WTC11 (cell line): Measurements from ENCODE around the gene FDCSP. TPM values are rescaled to one million over a fixed set of nuclear protein-coding genes. Genes with fewer than 3 reads are reported as not detected.
"Not testable (repeated sequence)": the region's sequence is repeated elsewhere in the genome, so short reads cannot be mapped to it uniquely, and the experiment has no call there.

Experiments
- ATAC-seq: fragments of 200-7000 bp; cut with Tn5 transposase; 2 replicates; pipeline ENCODE4 v1.10.0; 2021; ENCODE audit warnings: mild to moderate bottlenecking, moderate library complexity
- CTCF ChIA-PET: fragments of 300-600 bp; sonication (Branson Sonifier 250); formaldehyde crosslinking; loops from one replicate; lab custom pipeline; 2021; ENCODE audit warnings: antibody characterized with exemption; lab: Charles Lee
- POLR2A ChIA-PET: fragments of 350-600 bp; sonication (Branson Sonifier 250); formaldehyde crosslinking; loops from one replicate; lab custom pipeline; 2021; ENCODE audit warnings: antibody characterized with exemption; lab: Charles Lee
- DNase-seq: peaks from one replicate; pipeline ENCODE4 v3.0.0; 2021; ENCODE audit warnings: low spot score
- H3K27ac Mint-ChIP-seq: 2 replicates; pipeline ENCODE4 v1.8.0; 2021; ENCODE audit warnings: mixed read lengths
- H3K27me3 Mint-ChIP-seq: 2 replicates; pipeline ENCODE4 v1.8.0; 2021; ENCODE audit warnings: low read depth, mild to moderate bottlenecking, moderate library complexity, mixed read lengths
- H3K36me3 Mint-ChIP-seq: 2 replicates; pipeline ENCODE4 v1.8.0; 2021; ENCODE audit warnings: mixed read lengths
- H3K4me1 Mint-ChIP-seq: 2 replicates; pipeline ENCODE4 v1.8.0; 2022; ENCODE audit warnings: mixed read lengths
- H3K4me3 Mint-ChIP-seq: 2 replicates; pipeline ENCODE4 v1.8.0; 2021; ENCODE audit warnings: mild to moderate bottlenecking, moderate library complexity, mixed read lengths
- H3K9me3 Mint-ChIP-seq: 2 replicates; pipeline ENCODE4 v1.8.0; 2021; ENCODE audit warnings: mixed read lengths
- CREB1 ChIP-seq: sonication (generic); formaldehyde crosslinking; IDR thresholded peaks from 2 replicates; pipeline ENCODE4 v1.8.0; 2023; ENCODE audit warnings: mild to moderate bottlenecking, missing genetic modification reagents
- CREM ChIP-seq: sonication (generic); formaldehyde crosslinking; IDR thresholded peaks from 2 replicates; pipeline ENCODE4 v1.8.1; 2022; ENCODE audit warnings: mild to moderate bottlenecking, missing genetic modification reagents, moderate library complexity
- E2F5 ChIP-seq: sonication (generic); formaldehyde crosslinking; IDR thresholded peaks from 2 replicates; pipeline ENCODE4 v1.8.1; 2022; ENCODE audit warnings: mild to moderate bottlenecking, moderate library complexity, missing genetic modification reagents
- FOXK1 ChIP-seq: sonication (generic); formaldehyde crosslinking; IDR thresholded peaks from 2 replicates; pipeline ENCODE4 v1.8.0; 2022; ENCODE audit warnings: mild to moderate bottlenecking, moderate library complexity, missing genetic modification reagents
- JAZF1 ChIP-seq: fragments of 250-450 bp; sonication (Bioruptor Pico); IDR thresholded peaks from 2 replicates; pipeline ENCODE4 v1.9.0; 2021; ENCODE audit warnings: moderate library complexity, mild to moderate bottlenecking, inconsistent platforms
- KAT7 ChIP-seq: sonication (generic); formaldehyde crosslinking; IDR thresholded peaks from 2 replicates; pipeline ENCODE4 v1.8.1; 2023; ENCODE audit warnings: missing genetic modification reagents, mild to moderate bottlenecking, borderline replicate concordance
- MYBL2 ChIP-seq: sonication (generic); formaldehyde crosslinking; IDR thresholded peaks from 2 replicates; pipeline ENCODE4 v1.8.1; 2023; ENCODE audit warnings: mild to moderate bottlenecking, moderate library complexity, missing genetic modification reagents
- NFYB ChIP-seq: sonication (generic); formaldehyde crosslinking; conservative IDR thresholded peaks from 2 replicates; pipeline ENCODE4 v1.8.0; 2022; ENCODE audit warnings: low read depth, missing genetic modification reagents
- RORB ChIP-seq: fragments of 250-450 bp; sonication (Bioruptor Pico); IDR thresholded peaks from 2 replicates; pipeline ENCODE4 v1.9.0; 2021; ENCODE audit warnings: mild to moderate bottlenecking
- SOX15 ChIP-seq: fragments of 250-450 bp; sonication (Bioruptor Pico); IDR thresholded peaks from 2 replicates; pipeline ENCODE4 v1.9.0; 2021; ENCODE audit warnings: mild to moderate bottlenecking
- TCF7 ChIP-seq: sonication (generic); formaldehyde crosslinking; IDR thresholded peaks from 2 replicates; pipeline ENCODE4 v1.8.0; 2022; ENCODE audit warnings: mild to moderate bottlenecking, low read depth, missing genetic modification reagents, moderate library complexity
- TEAD1 ChIP-seq: sonication (generic); formaldehyde crosslinking; IDR thresholded peaks from 2 replicates; pipeline ENCODE4 v1.8.0; 2022; ENCODE audit warnings: mild to moderate bottlenecking, missing genetic modification reagents
- ZBTB21 ChIP-seq: sonication (generic); formaldehyde crosslinking; IDR thresholded peaks from 2 replicates; pipeline ENCODE4 v1.8.1; 2023; ENCODE audit warnings: mild to moderate bottlenecking, missing genetic modification reagents, borderline replicate concordance
- ZNF232 ChIP-seq: sonication (generic); formaldehyde crosslinking; IDR thresholded peaks from 2 replicates; pipeline ENCODE4 v1.8.0; 2022; ENCODE audit warnings: mild to moderate bottlenecking, missing genetic modification reagents
- ZNF263 ChIP-seq: sonication (generic); formaldehyde crosslinking; IDR thresholded peaks from 2 replicates; pipeline ENCODE4 v1.8.1; 2022; ENCODE audit warnings: low read depth, mild to moderate bottlenecking, moderate library complexity, missing genetic modification reagents
- total RNA-seq: library from RNA; stranded (reverse); gene quantifications from 3 replicates; pipeline ENCODE4 v1.2.3, GENCODE V29; 2021
- TF ChIP-seq, protein P1 (sequence below): fragments of 250-450 bp; sonication (Bioruptor Pico); IDR thresholded peaks from 2 replicates; pipeline ENCODE4 v1.9.0; 2021; ENCODE audit warnings: moderate library complexity, mild to moderate bottlenecking, inconsistent platforms, borderline replicate concordance
- TF ChIP-seq, protein P2 (sequence below): sonication (generic); formaldehyde crosslinking; IDR thresholded peaks from 2 replicates; pipeline ENCODE4 v1.8.1; 2023; ENCODE audit warnings: mild to moderate bottlenecking, missing genetic modification reagents, borderline replicate concordance
- TF ChIP-seq, protein P3 (sequence below): fragments of 250-450 bp; sonication (Bioruptor Pico); IDR thresholded peaks from 2 replicates; pipeline ENCODE4 v1.9.0; 2021; ENCODE audit warnings: mild to moderate bottlenecking
- TF ChIP-seq, protein P4 (sequence below): sonication (generic); formaldehyde crosslinking; IDR thresholded peaks from 2 replicates; pipeline ENCODE4 v1.8.1; 2022; ENCODE audit warnings: low read depth, mild to moderate bottlenecking, moderate library complexity, missing genetic modification reagents, borderline replicate concordance
- TF ChIP-seq, protein P5 (sequence below): sonication (generic); formaldehyde crosslinking; IDR thresholded peaks from 2 replicates; pipeline ENCODE4 v1.8.1; 2022; ENCODE audit warnings: mild to moderate bottlenecking, missing genetic modification reagents, moderate library complexity, borderline replicate concordance

FDCSP gene
- total RNA-seq, 1 experiment from 2014 or later = not detected

DNA sequence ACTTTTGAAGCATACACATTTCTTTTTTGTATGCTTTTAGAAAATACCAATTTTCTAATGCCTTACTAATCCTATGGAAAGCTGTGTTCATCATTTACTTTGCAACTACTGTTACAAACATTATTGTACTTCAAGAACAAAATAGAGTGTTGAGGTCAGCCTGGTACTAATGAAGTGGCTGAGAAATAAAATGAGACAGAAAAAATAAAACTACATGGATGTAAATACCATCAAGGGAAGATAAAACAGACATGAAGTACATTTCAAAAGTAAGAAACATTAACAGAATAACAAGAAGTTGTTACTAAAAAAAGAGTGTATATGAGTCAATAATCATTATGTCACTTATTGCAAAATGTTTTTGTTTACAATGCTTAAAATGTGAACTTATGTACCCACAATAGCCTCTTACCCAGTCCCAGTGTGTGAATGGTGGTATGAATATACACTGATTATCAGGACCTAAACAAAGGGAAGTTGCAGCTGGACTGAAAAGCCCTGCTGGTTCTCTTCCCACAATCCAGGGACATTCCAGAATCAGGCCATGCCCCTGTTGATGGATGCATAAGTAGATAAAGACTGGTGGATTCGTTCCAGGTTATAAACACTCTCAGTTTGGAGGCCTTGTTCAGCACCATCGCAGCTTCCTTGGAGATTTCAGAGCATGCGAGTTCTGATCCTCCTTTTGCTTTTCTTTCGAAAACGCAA is 14.1 kb downstream of the FDCSP start:
- no peaks in the 10 kb centered on the region for H3K4me1 Mint-ChIP-seq
- no peak; the same call in 1 of the 2 replicates for ATAC-seq
- ChIA-PET CTCF (no interaction called here), POLR2A (no interaction called here)
- no peaks in the 10 kb centered on the region for H3K27me3 Mint-ChIP-seq
- H3K4me3 Mint-ChIP-seq = no peak overlapping the region
- no peaks in the 10 kb centered on the region for H3K9me3 Mint-ChIP-seq
- TF ChIP-seq, protein P1, sequence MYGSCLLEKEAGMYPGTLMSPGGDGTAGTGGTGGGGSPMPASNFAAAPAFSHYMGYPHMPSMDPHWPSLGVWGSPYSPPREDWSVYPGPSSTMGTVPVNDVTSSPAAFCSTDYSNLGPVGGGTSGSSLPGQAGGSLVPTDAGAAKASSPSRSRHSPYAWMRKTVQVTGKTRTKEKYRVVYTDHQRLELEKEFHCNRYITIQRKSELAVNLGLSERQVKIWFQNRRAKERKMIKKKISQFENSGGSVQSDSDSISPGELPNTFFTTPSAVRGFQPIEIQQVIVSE = no peak
- TF ChIP-seq TCF7 (CRISPR knock-in tag) (no peak), FOXK1 (CRISPR knock-in tag) (no peak), CREB1 (CRISPR knock-in tag) (no peak), CREM (CRISPR knock-in tag) (no peak), KAT7 (CRISPR knock-in tag) (no peak), SOX15 (CRISPR knock-in tag) (no peak), ZNF232 (CRISPR knock-in tag) (no peak), E2F5 (CRISPR knock-in tag) (no peak), MYBL2 (CRISPR knock-in tag) (no peak), TEAD1 (no peak), ZNF263 (no peak), JAZF1 (no peak), ZBTB21 (CRISPR knock-in tag) (no peak), NFYB (no peak), RORB (no peak)
- TF ChIP-seq, protein P2, sequence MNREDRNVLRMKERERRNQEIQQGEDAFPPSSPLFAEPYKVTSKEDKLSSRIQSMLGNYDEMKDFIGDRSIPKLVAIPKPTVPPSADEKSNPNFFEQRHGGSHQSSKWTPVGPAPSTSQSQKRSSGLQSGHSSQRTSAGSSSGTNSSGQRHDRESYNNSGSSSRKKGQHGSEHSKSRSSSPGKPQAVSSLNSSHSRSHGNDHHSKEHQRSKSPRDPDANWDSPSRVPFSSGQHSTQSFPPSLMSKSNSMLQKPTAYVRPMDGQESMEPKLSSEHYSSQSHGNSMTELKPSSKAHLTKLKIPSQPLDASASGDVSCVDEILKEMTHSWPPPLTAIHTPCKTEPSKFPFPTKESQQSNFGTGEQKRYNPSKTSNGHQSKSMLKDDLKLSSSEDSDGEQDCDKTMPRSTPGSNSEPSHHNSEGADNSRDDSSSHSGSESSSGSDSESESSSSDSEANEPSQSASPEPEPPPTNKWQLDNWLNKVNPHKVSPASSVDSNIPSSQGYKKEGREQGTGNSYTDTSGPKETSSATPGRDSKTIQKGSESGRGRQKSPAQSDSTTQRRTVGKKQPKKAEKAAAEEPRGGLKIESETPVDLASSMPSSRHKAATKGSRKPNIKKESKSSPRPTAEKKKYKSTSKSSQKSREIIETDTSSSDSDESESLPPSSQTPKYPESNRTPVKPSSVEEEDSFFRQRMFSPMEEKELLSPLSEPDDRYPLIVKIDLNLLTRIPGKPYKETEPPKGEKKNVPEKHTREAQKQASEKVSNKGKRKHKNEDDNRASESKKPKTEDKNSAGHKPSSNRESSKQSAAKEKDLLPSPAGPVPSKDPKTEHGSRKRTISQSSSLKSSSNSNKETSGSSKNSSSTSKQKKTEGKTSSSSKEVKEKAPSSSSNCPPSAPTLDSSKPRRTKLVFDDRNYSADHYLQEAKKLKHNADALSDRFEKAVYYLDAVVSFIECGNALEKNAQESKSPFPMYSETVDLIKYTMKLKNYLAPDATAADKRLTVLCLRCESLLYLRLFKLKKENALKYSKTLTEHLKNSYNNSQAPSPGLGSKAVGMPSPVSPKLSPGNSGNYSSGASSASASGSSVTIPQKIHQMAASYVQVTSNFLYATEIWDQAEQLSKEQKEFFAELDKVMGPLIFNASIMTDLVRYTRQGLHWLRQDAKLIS (CRISPR knock-in tag) = no peak
- TF ChIP-seq, protein P3, sequence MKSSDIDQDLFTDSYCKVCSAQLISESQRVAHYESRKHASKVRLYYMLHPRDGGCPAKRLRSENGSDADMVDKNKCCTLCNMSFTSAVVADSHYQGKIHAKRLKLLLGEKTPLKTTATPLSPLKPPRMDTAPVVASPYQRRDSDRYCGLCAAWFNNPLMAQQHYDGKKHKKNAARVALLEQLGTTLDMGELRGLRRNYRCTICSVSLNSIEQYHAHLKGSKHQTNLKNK (CRISPR knock-in tag) = no peak
- TF ChIP-seq, protein P4, sequence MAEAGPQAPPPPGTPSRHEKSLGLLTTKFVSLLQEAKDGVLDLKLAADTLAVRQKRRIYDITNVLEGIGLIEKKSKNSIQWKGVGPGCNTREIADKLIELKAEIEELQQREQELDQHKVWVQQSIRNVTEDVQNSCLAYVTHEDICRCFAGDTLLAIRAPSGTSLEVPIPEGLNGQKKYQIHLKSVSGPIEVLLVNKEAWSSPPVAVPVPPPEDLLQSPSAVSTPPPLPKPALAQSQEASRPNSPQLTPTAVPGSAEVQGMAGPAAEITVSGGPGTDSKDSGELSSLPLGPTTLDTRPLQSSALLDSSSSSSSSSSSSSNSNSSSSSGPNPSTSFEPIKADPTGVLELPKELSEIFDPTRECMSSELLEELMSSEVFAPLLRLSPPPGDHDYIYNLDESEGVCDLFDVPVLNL = no peak
- TF ChIP-seq, protein P5, sequence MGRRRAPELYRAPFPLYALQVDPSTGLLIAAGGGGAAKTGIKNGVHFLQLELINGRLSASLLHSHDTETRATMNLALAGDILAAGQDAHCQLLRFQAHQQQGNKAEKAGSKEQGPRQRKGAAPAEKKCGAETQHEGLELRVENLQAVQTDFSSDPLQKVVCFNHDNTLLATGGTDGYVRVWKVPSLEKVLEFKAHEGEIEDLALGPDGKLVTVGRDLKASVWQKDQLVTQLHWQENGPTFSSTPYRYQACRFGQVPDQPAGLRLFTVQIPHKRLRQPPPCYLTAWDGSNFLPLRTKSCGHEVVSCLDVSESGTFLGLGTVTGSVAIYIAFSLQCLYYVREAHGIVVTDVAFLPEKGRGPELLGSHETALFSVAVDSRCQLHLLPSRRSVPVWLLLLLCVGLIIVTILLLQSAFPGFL (CRISPR knock-in tag) = no peak
- no peak overlapping the region for H3K27ac Mint-ChIP-seq
- no peaks in the 10 kb centered on the region for H3K36me3 Mint-ChIP-seq
- no peak for DNase-seq

- DNase-seq, H3K27ac Mint-ChIP-seq, H3K4me3 Mint-ChIP-seq, ATAC-seq, H3K27me3 Mint-ChIP-seq, H3K4me1 Mint-ChIP-seq, H3K36me3 Mint-ChIP-seq, H3K9me3 Mint-ChIP-seq, POLR2A ChIA-PET, CTCF ChIA-PET: not testable (repeated sequence)
Observed at GRCh38 chr4:70242297-70242696, 16.4 kb downstream of the FDCSP start, which contains the start of gene CSN3. Gene CSN3, plus strand, starts transcription at chr4:70242597. Its CDS starts 2,223 bp downstream, at chr4:70244820.
